Stimulated activated CD8-positive, alpha-beta memory T cell treated with anti-CD3 and anti-CD28 coated beads, Interleukin-15, amount 100 ng/mL, for 24 hours (primary cell): ENCODE data around the gene AGBL3.

ENCODE experiments used
- DNase-seq: peaks from one replicate; pipeline ENCODE4 v3.0.0-alpha.2; 2020; ENCODE audit warnings: low read depth

The AGBL3 gene

GRCh38 chr7:135147899-135148721 is 161.8 kb downstream of the AGBL3 start, which contains the start of gene TMEM140:
Gene TMEM140, plus strand, starts transcription at chr7:135148072. Its CDS starts 16,370 bp downstream, at chr7:135164442.
- no peak for DNase-seq

GRCh38 chr7:135150072-135150782 is 163.9 kb downstream of the AGBL3 start:
- DNase-seq: no peak

GRCh38 chr7:135151132-135151531 is 164.8 kb downstream of the AGBL3 start:
- DNase-seq: no peak

- DNase-seq: no peak
Measured at GRCh38 chr7:135151533-135151932, 165.2 kb downstream of the AGBL3 start.

- no peak for DNase-seq
Measured at GRCh38 chr7:135152442-135152841, 166.1 kb downstream of the AGBL3 start.

- no peak for DNase-seq
Measured at GRCh38 chr7:135154734-135155133, 168.4 kb downstream of the AGBL3 start.

GRCh38 chr7:135156290-135156689 is 170.0 kb downstream of the AGBL3 start:
- no peak for DNase-seq

- no peak for DNase-seq
Measured at GRCh38 chr7:135158141-135158655, 171.9 kb downstream of the AGBL3 start.

- DNase-seq: no peak
Measured at GRCh38 chr7:135158874-135159273, 172.6 kb downstream of the AGBL3 start.

- no peak for DNase-seq
Measured at GRCh38 chr7:135159359-135160085, 173.2 kb downstream of the AGBL3 start.

GRCh38 chr7:135160098-135160857 is 174.0 kb downstream of the AGBL3 start:
- no peak for DNase-seq

- DNase-seq: no peak
Measured at GRCh38 chr7:135160858-135161653, 174.7 kb downstream of the AGBL3 start.

GRCh38 chr7:135161669-135162068 is 175.4 kb downstream of the AGBL3 start:
- no peak for DNase-seq

- no peak for DNase-seq
Measured at GRCh38 chr7:135162382-135163001, 176.2 kb downstream of the AGBL3 start.

GRCh38 chr7:135164357-135165061 is 178.2 kb downstream of the AGBL3 start:
- no peak for DNase-seq

GRCh38 chr7:135165862-135166261 is 179.6 kb downstream of the AGBL3 start:
- DNase-seq: no peak

GRCh38 chr7:135166338-135166990 is 180.2 kb downstream of the AGBL3 start:
- no peak for DNase-seq

- no peak for DNase-seq
Measured at GRCh38 chr7:135167365-135167917, 181.1 kb downstream of the AGBL3 start.

GRCh38 chr7:135168001-135168400 is 181.7 kb downstream of the AGBL3 start:
- no peak for DNase-seq
